H9 (cell line): ENCODE results near the gene OR13C3. TPM values are rescaled to one million over a fixed set of nuclear protein-coding genes. Genes with fewer than 3 reads are reported as not detected.

Experiments used
- DNase-seq: peaks from one replicate; pipeline ENCODE4 v3.0.0-alpha.2; 2017
- H2AFZ ChIP-seq: one replicate; pipeline ENCODE4 v1.6.1; 2013; ENCODE audit warnings: mild to moderate bottlenecking, low read length, control low read depth, moderate library complexity
- H2AK5ac ChIP-seq: 2 replicates; pipeline ENCODE4 v1.6.1; 2013; ENCODE audit warnings: low read length, control low read depth, mixed read lengths; ENCODE audit not compliant: insufficient read length
- H2BK120ac ChIP-seq: one replicate; pipeline ENCODE4 v1.6.1; 2013; ENCODE audit warnings: low read depth, mild to moderate bottlenecking, low read length, control low read depth, inconsistent platforms; ENCODE audit not compliant: poor library complexity, severe bottlenecking
- H2BK12ac ChIP-seq: 2 replicates; pipeline ENCODE4 v1.6.1; 2013; ENCODE audit warnings: low read length, control low read depth, mixed read lengths, low read depth; ENCODE audit not compliant: insufficient read length
- H2BK15ac ChIP-seq: 2 replicates; pipeline ENCODE4 v1.6.1; 2013; ENCODE audit warnings: low read depth, low read length, control low read depth
- H2BK20ac ChIP-seq: one replicate; pipeline ENCODE4 v1.6.1; 2013; ENCODE audit warnings: low read depth, mild to moderate bottlenecking, low read length, control low read depth, inconsistent platforms; ENCODE audit not compliant: poor library complexity, severe bottlenecking
- H2BK5ac ChIP-seq: 2 replicates; pipeline ENCODE4 v1.6.1; 2013; ENCODE audit warnings: low read length, control low read depth, mixed read lengths; ENCODE audit not compliant: insufficient read length
- H3K14ac ChIP-seq: 2 replicates; pipeline ENCODE4 v1.6.1; 2013; ENCODE audit warnings: low read length, control low read depth; ENCODE audit not compliant: insufficient read depth
- H3K18ac ChIP-seq: 2 replicates; pipeline ENCODE4 v1.6.1; 2013; ENCODE audit warnings: low read depth, mild to moderate bottlenecking, mixed read lengths, low read length, control low read depth; ENCODE audit not compliant: insufficient read length
- H3K23ac ChIP-seq: 2 replicates; pipeline ENCODE4 v1.6.1; 2013; ENCODE audit warnings: low read length, control low read depth, mixed read lengths, low read depth; ENCODE audit not compliant: insufficient read length
- H3K23me2 ChIP-seq: 2 replicates; pipeline ENCODE4 v1.6.1; 2013; ENCODE audit warnings: low read depth, mild to moderate bottlenecking, mixed read lengths, low read length, control low read depth; ENCODE audit not compliant: insufficient read length, poor library complexity, severe bottlenecking
- H3K27ac ChIP-seq: 2 replicates; pipeline ENCODE4 v1.5.1; 2013; ENCODE audit warnings: low read length, control low read depth, mixed read lengths, low read depth; ENCODE audit not compliant: insufficient read length
- H3K27me3 ChIP-seq: 2 replicates; pipeline ENCODE4 v1.6.1; 2013; ENCODE audit warnings: low read length, control low read depth, inconsistent platforms; ENCODE audit not compliant: insufficient read depth
- H3K4ac ChIP-seq: 2 replicates; pipeline ENCODE4 v1.6.1; 2013; ENCODE audit warnings: low read depth, mild to moderate bottlenecking, control low read depth, inconsistent platforms, low read length, moderate library complexity
- H3K4me1 ChIP-seq: 2 replicates; pipeline ENCODE4 v1.6.1; 2013; ENCODE audit warnings: low read length, control low read depth, inconsistent platforms; ENCODE audit not compliant: insufficient read depth
- H3K4me2 ChIP-seq: 2 replicates; pipeline ENCODE4 v1.6.1; 2013; ENCODE audit warnings: low read length, control low read depth, mixed read lengths; ENCODE audit not compliant: insufficient read length, insufficient read depth
- H3K56ac ChIP-seq: 2 replicates; pipeline ENCODE4 v1.6.1; 2013; ENCODE audit warnings: low read depth, mild to moderate bottlenecking, mixed read lengths, low read length, control low read depth; ENCODE audit not compliant: insufficient read length
- H3K79me1 ChIP-seq: 2 replicates; pipeline ENCODE4 v1.6.1; 2013; ENCODE audit warnings: low read depth, mild to moderate bottlenecking, moderate library complexity, low read length, control low read depth, inconsistent platforms; ENCODE audit not compliant: insufficient read depth, poor library complexity, severe bottlenecking
- H3K79me2 ChIP-seq: 2 replicates; pipeline ENCODE4 v1.6.1; 2013; ENCODE audit warnings: low read length, control low read depth, inconsistent platforms; ENCODE audit not compliant: insufficient read depth
- H3K9ac ChIP-seq: 2 replicates; pipeline ENCODE4 v1.6.1; 2013; ENCODE audit warnings: low read length, control low read depth, mixed read lengths; ENCODE audit not compliant: insufficient read length; ENCODE audit errors: extremely low read depth
- H3K9me3 ChIP-seq: one replicate; pipeline ENCODE4 v1.6.1; 2013; ENCODE audit warnings: low read depth, low read length, inconsistent platforms; ENCODE audit not compliant: control insufficient read depth
- H3T11ph ChIP-seq: one replicate; pipeline ENCODE4 v1.6.1; 2013; ENCODE audit warnings: mild to moderate bottlenecking, low read length, control low read depth, inconsistent platforms
- H4K20me1 ChIP-seq: one replicate; pipeline ENCODE4 v1.6.1; 2013; ENCODE audit not compliant: control insufficient read depth, insufficient read length, insufficient read depth
- H4K5ac ChIP-seq: 2 replicates; pipeline ENCODE4 v1.6.1; 2013; ENCODE audit warnings: low read depth, mild to moderate bottlenecking, mixed read lengths, low read length, control low read depth; ENCODE audit not compliant: insufficient read length
- H4K8ac ChIP-seq: replicated peaks from 2 replicates; pipeline ENCODE4 v1.6.1; 2013; ENCODE audit warnings: low read length, control low read depth, mixed read lengths, low read depth; ENCODE audit not compliant: insufficient read length
- H4K91ac ChIP-seq: 2 replicates; pipeline ENCODE4 v1.6.1; 2013; ENCODE audit warnings: low read depth, mild to moderate bottlenecking, moderate library complexity, mixed read lengths, low read length, control low read depth; ENCODE audit not compliant: insufficient read length
- H3K27ac Mint-ChIP-seq, 3 experiments: 2 replicates in 2 of 3; 3 replicates in 1 of 3; pipeline ENCODE4 v1.8.0; 2020 to 2021; ENCODE audit warnings: mixed read lengths in 3 of 3, mild to moderate bottlenecking in 1 of 3, moderate library complexity in 1 of 3
- H3K27me3 Mint-ChIP-seq: 2 replicates; pipeline ENCODE4 v1.8.0; 2021; ENCODE audit warnings: low read depth, mild to moderate bottlenecking, moderate library complexity, mixed read lengths
- H3K36me3 Mint-ChIP-seq, 3 experiments: 2 replicates in 2 of 3; 3 replicates in 1 of 3; pipeline ENCODE4 v1.8.0; 2020 to 2021; ENCODE audit warnings: low read depth in 3 of 3, mixed read lengths in 3 of 3; ENCODE audit not compliant: insufficient read depth in 1 of 3
- H3K4me1 Mint-ChIP-seq, 2 experiments: 2 replicates each; pipeline ENCODE4 v1.8.0; 2020; ENCODE audit warnings: mixed read lengths in 2 of 2
- H3K4me3 Mint-ChIP-seq, 2 experiments: 2 replicates in 1 of 2; 3 replicates in 1 of 2; pipeline ENCODE4 v1.8.0; 2020 to 2021; ENCODE audit warnings: mild to moderate bottlenecking in 2 of 2, mixed read lengths in 2 of 2, moderate library complexity in 1 of 2
- H3K9me3 Mint-ChIP-seq, 2 experiments: 2 replicates in 1 of 2; 3 replicates in 1 of 2; pipeline ENCODE4 v1.8.0; 2020; ENCODE audit warnings: mild to moderate bottlenecking in 2 of 2, mixed read lengths in 2 of 2, moderate library complexity in 1 of 2
- CTCF ChIP-seq: fragments of 200-600 bp; sonication (generic); conservative IDR thresholded peaks from 3 replicates; pipeline ENCODE4 v1.8.0; 2021; ENCODE audit warnings: antibody characterized with exemption, mild to moderate bottlenecking
- WGBS: extraction: QIAGEN DNeasy Blood & Tissue Kit; methylation state at CpG from one replicate; pipeline ENCODE4 v1.1.7; 2013; ENCODE audit warnings: missing lambda C conversion rate, low lambda C conversion rate, mixed read lengths; ENCODE audit not compliant: insufficient read length; ENCODE audit errors: extremely low coverage; 5-methylcytosine and 5-hydroxymethylcytosine counted together
- total RNA-seq: library from RNA; stranded (reverse); gene quantifications from 2 replicates; pipeline ENCODE4 v1.2.1, GENCODE V29; 2021

The OR13C3 gene
- total RNA-seq, 1 experiment from 2014 or later: not detected

GRCh38 chr9:104539275-104539674 lies 2.6 kb upstream of the OR13C3 start:
- Histone ChIP-seq H3K4me1 (no peaks in the 10 kb centered on the region), H3K56ac (no peak overlapping the region)
- no CpG with 5 or more reads among the region's 1 CpG for WGBS

More at GRCh38 chr9:104539275-104539674, 2.6 kb upstream of the OR13C3 start:
- Histone ChIP-seq H2AK5ac (no peak overlapping the region), H3K9me3 (no peaks in the 10 kb centered on the region), H2BK20ac (no peak overlapping the region), H3K79me1 (no peaks in the 10 kb centered on the region), H2BK12ac (no peak overlapping the region), H4K8ac (no peak overlapping the region), H3K27me3 (no peaks in the 10 kb centered on the region), H3K4me2 (no peak overlapping the region), H2BK120ac (no peak overlapping the region), H2BK5ac (no peak overlapping the region), H3K9ac (no peak overlapping the region), H3K14ac (no peak overlapping the region), H2BK15ac (no peak overlapping the region), H3K23ac (no peak overlapping the region), H3K79me2 (no peaks in the 10 kb centered on the region), H2AFZ (no peak overlapping the region), H3K23me2 (no peaks in the 10 kb centered on the region), H4K91ac (no peak overlapping the region), H3K4ac (no peak overlapping the region), H4K5ac (no peak overlapping the region), H3K18ac (no peak overlapping the region), H4K20me1 (no peaks in the 10 kb centered on the region), H3T11ph (no peak overlapping the region), H3K27ac (no peak overlapping the region)
- Mint-ChIP-seq H3K36me3 (no peaks in the 10 kb centered on the region), H3K4me3 (no peak overlapping the region), H3K27ac (no peak overlapping the region), H3K27me3 (no peaks in the 10 kb centered on the region), H3K9me3 (no peaks in the 10 kb centered on the region), H3K4me1 (no peaks in the 10 kb centered on the region)
- TF ChIP-seq CTCF: no peak
- DNase-seq: no peak
